ENCODE data around the gene EVL. TPM values are rescaled to one million over a fixed set of nuclear protein-coding genes. Genes with fewer than 3 reads are reported as not detected.
A peak's percentile ranks its signal among the peaks of the same experiment; 100 is the strongest.

Gene EVL
- total RNA-seq, 2 experiments from 2014 or later, result 660 to 678 TPM

DNA sequence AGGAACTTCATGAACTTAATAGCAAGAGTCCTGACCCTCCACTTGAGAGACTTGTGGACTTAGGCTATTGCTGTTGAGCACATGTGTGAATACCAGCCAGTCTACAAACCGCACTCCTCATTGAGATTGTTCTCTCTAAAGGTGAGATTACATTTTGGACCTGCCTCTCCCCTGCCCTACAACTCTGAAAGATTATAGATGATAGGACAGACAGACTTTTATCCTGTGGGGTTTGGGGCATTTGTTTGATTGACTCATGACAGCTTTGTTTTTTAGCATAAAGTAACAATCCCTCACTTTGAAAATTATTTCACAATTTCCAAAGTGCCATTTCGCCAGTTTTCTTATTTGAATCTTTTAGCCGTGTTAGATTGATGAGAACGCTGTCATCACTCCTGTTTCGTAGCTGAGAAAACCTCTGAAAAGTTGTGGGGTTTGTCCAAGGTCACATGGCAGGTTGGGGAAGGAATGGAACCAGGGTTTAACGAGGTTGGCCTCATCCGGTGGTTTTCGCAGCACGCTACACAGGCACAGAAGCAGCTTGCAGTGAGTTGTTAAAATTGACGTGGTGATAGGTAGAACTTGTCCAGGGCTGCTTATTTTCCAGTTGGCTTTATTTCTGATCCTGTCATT is 836 bp downstream of the EVL start:
- no peaks in the 10 kb centered on the region for H3K27me3 ChIP-seq (ENCODE audit: control insufficient read depth in 1 of 2, insufficient read depth in 2 of 2, low read length in 2 of 2)
- peak overlapping the region; percentile 82 to 96 for H3K27ac ChIP-seq (ENCODE audit: low read depth in 1 of 2, low read length in 2 of 2)
- ChIA-PET POLR2A (interaction anchor here (0.6 to 49.3 kb wide), 12 partner anchors 4 to 1757 kb away, joined by 3 to 1638 read pairs (median 4); partner anchors contain the start of genes CCNK, EVL and SETD3), CTCF (interaction anchor here (0.7 to 31.7 kb wide), 7 partner anchors 8 to 127 kb away, joined by 3 to 1090 read pairs (median 6); no protein-coding TSS in a partner anchor)
- H3K27ac Mint-ChIP-seq, result peak overlapping the region; percentile 98
- H3K4me1 Mint-ChIP-seq (ENCODE audit: low read depth), result peaks cover 89% of the 10 kb centered on the region
- TF ChIP-seq, protein P1, sequence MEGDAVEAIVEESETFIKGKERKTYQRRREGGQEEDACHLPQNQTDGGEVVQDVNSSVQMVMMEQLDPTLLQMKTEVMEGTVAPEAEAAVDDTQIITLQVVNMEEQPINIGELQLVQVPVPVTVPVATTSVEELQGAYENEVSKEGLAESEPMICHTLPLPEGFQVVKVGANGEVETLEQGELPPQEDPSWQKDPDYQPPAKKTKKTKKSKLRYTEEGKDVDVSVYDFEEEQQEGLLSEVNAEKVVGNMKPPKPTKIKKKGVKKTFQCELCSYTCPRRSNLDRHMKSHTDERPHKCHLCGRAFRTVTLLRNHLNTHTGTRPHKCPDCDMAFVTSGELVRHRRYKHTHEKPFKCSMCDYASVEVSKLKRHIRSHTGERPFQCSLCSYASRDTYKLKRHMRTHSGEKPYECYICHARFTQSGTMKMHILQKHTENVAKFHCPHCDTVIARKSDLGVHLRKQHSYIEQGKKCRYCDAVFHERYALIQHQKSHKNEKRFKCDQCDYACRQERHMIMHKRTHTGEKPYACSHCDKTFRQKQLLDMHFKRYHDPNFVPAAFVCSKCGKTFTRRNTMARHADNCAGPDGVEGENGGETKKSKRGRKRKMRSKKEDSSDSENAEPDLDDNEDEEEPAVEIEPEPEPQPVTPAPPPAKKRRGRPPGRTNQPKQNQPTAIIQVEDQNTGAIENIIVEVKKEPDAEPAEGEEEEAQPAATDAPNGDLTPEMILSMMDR (IDR thresholded peaks at IDR 0.05), result no peak
- no peaks in the 10 kb centered on the region for H3K9me3 Mint-ChIP-seq
- H3K4me1 ChIP-seq (ENCODE audit: insufficient read depth, low read length), result peaks cover 65% of the 10 kb centered on the region
- intact Hi-C loops (cut with DNase I, micrococcal nuclease), result loop anchor here (5.0 kb wide), 3 partner anchors 171 to 804 kb away; partner anchors contain the start of gene YY1 (in 1 of the 2)
- H3K27me3 Mint-ChIP-seq, result no peaks in the 10 kb centered on the region
- peak overlapping the region; percentile 77 for H3K4me3 ChIP-seq (ENCODE audit: low read length)
- ATAC-seq (ENCODE audit: poor library complexity) (peak; percentile 12), DNase-seq (peak; percentile 59 to 93 (median 74))
- peaks cover 59% of the 10 kb centered on the region for H3K36me3 Mint-ChIP-seq (ENCODE audit: low read depth)
- peak overlapping the region; percentile 95 for H3K4me3 Mint-ChIP-seq
- H3K9me3 ChIP-seq (ENCODE audit: control insufficient read depth in 1 of 2, insufficient read depth in 1 of 2, low read length in 2 of 2), result no peaks in the 10 kb centered on the region
- H3K36me3 ChIP-seq (ENCODE audit: insufficient read depth, low read length), result peaks cover 25% of the 10 kb centered on the region

- POLR2A ChIA-PET, result interaction anchor here (0.8 to 49.3 kb wide), 9 partner anchors 5 to 1756 kb away, joined by 3 to 1638 read pairs (median 12); partner anchors contain the start of genes CCNK, EVL and SETD3
- Histone ChIP-seq H3K27me3 (ENCODE audit: control insufficient read depth in 1 of 2, insufficient read depth in 2 of 2, low read length in 2 of 2) (no peaks in the 10 kb centered on the region), H3K4me1 (ENCODE audit: insufficient read depth, low read length) (peaks cover 62% of the 10 kb centered on the region), H3K4me3 (ENCODE audit: low read length) (peak overlapping the region; percentile 77), H3K9me3 (ENCODE audit: control insufficient read depth in 1 of 2, insufficient read depth in 1 of 2, low read length in 2 of 2) (no peaks in the 10 kb centered on the region), H3K36me3 (ENCODE audit: insufficient read depth, low read length) (peaks cover 34% of the 10 kb centered on the region), H3K27ac (ENCODE audit: low read depth in 1 of 2, low read length in 2 of 2) (peak overlapping the region; percentile 82 to 96)
- CTCF ChIA-PET, result interaction anchor here (1.3 to 31.7 kb wide), 5 partner anchors 8 to 126 kb away, joined by 3 to 1090 read pairs (median 8); no protein-coding TSS in a partner anchor
- no peaks in the 10 kb centered on the region for H3K27me3 Mint-ChIP-seq
- intact Hi-C loops (cut with DNase I, micrococcal nuclease), result loop anchor here (5.0 kb wide), 3 partner anchors 170 to 805 kb away; partner anchors contain the start of gene YY1 (in 1 of the 2)
- peaks cover 87% of the 10 kb centered on the region for H3K4me1 Mint-ChIP-seq (ENCODE audit: low read depth)
- ATAC-seq (ENCODE audit: poor library complexity), result no peak
- H3K4me3 Mint-ChIP-seq, result peak overlapping the region; percentile 95
- peak overlapping the region; percentile 98 for H3K27ac Mint-ChIP-seq
- peaks cover 65% of the 10 kb centered on the region for H3K36me3 Mint-ChIP-seq (ENCODE audit: low read depth)
- TF ChIP-seq, protein P1 (IDR thresholded peaks at IDR 0.05), result no peak
- H3K9me3 Mint-ChIP-seq, result no peaks in the 10 kb centered on the region
- peak in 3 of 14 experiments; percentile 33 to 49 (median 45) for DNase-seq
These were observed 1.7 kb downstream of the EVL start for GRCh38 chr14:100066962-100067361.

- Histone ChIP-seq H3K4me3 (ENCODE audit: low read length) (peak overlapping the region; percentile 77), H3K9me3 (ENCODE audit: control insufficient read depth in 1 of 2, insufficient read depth in 1 of 2, low read length in 2 of 2) (no peaks in the 10 kb centered on the region), H3K27me3 (ENCODE audit: control insufficient read depth in 1 of 2, insufficient read depth in 2 of 2, low read length in 2 of 2) (no peaks in the 10 kb centered on the region), H3K27ac (ENCODE audit: low read depth in 1 of 2, low read length in 2 of 2) (peak overlapping the region; percentile 82 to 96), H3K4me1 (ENCODE audit: insufficient read depth, low read length) (peaks cover 67% of the 10 kb centered on the region), H3K36me3 (ENCODE audit: insufficient read depth, low read length) (peaks cover 37% of the 10 kb centered on the region)
- H3K36me3 Mint-ChIP-seq (ENCODE audit: low read depth), result peaks cover 70% of the 10 kb centered on the region
- peak overlapping the region; percentile 98 for H3K27ac Mint-ChIP-seq
- peaks cover 85% of the 10 kb centered on the region for H3K4me1 Mint-ChIP-seq (ENCODE audit: low read depth)
- no peak for ATAC-seq (ENCODE audit: poor library complexity)
- peak overlapping the region; percentile 95 for H3K4me3 Mint-ChIP-seq
- H3K27me3 Mint-ChIP-seq, result no peaks in the 10 kb centered on the region
- CTCF ChIA-PET, result interaction anchor here (1.3 to 31.7 kb wide), 5 partner anchors 8 to 125 kb away, joined by 3 to 1090 read pairs (median 8); no protein-coding TSS in a partner anchor
- POLR2A ChIA-PET, result interaction anchor here (0.8 to 49.3 kb wide), 6 partner anchors 6 to 587 kb away, joined by 3 to 1638 read pairs (median 46); partner anchors contain the start of genes CCNK, EVL and SETD3
- DNase-seq, result peak in 2 of 14 experiments; percentile 27 to 33
- intact Hi-C loops (cut with DNase I, micrococcal nuclease), result loop anchor here (5.0 kb wide), 3 partner anchors 170 to 805 kb away; partner anchors contain the start of gene YY1 (in 1 of the 2)
- H3K9me3 Mint-ChIP-seq, result no peaks in the 10 kb centered on the region
- TF ChIP-seq, protein P1 (IDR thresholded peaks at IDR 0.05), result no peak
These were observed 2.3 kb downstream of the EVL start for GRCh38 chr14:100067481-100067880.
